ENCODE results near the gene CNPY2.

- TF ChIP-seq ZFP3 (CRISPR knock-in tag; IDR thresholded peaks at IDR 0.05), result no peak
- TF ChIP-seq BACH2 (CRISPR knock-in tag; IDR thresholded peaks at IDR 0.05; ENCODE audit: borderline replicate concordance), result no peak
- no peak for TF ChIP-seq PATZ1 (CRISPR knock-in tag; IDR thresholded peaks at IDR 0.05; ENCODE audit: borderline replicate concordance)
- TF ChIP-seq GLIS3 (CRISPR knock-in tag; IDR thresholded peaks at IDR 0.05), result no peak
- TF ChIP-seq PPARA (CRISPR knock-in tag; IDR thresholded peaks at IDR 0.05; ENCODE audit: borderline replicate concordance), result no peak
- TF ChIP-seq RARB (CRISPR knock-in tag; IDR thresholded peaks at IDR 0.05), result no peak
Measured at GRCh38 chr12:56330936-56331490, 15.2 kb upstream of the CNPY2 start.
